Fibroblast of villous mesenchyme (primary cell): ENCODE results near the gene RYR2. TPM values are rescaled to one million over a fixed set of nuclear protein-coding genes. Genes with fewer than 3 reads are reported as not detected.

Experiments
- DNase-seq: peaks from one replicate; pipeline ENCODE4 v3.0.0-alpha.2; 2010; ENCODE audit warnings: low read depth
- H3K4me3 ChIP-seq: 2 replicates; pipeline ENCODE4 v1.5.1; 2011; ENCODE audit warnings: low read depth, mild to moderate bottlenecking, low read length
- total RNA-seq: library from RNA; depleted of rRNA; stranded (reverse); fragments of >200 nt; gene quantifications from 2 replicates; pipeline ENCODE4 v1.2.3, GENCODE V29; 2012
- TF ChIP-seq, protein P1 (sequence below): IDR thresholded peaks from 2 replicates; pipeline ENCODE4 v1.5.1; 2012; ENCODE audit warnings: low read depth, mild to moderate bottlenecking, low read length; ENCODE audit not compliant: insufficient read depth

RYR2 gene
- total RNA-seq, 1 donor, result not detected

DNA sequence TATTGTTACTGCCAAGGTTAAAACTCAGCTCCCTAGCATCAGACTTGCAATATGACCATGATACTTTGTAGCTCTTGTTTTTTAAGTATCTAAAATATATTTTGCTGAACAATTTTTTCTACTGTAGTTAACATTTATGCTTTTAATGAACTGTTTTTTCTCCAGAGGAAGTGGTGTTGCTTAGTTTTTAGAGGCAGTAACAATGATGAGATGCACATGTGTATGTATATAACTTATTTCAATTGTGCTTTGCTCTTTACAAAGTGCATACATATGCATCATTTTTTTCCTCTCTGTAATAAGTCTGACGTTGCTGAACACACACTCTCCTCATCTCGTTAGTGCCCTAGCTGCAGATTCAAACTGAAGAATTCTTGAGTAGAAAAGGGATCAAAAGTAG is 430.0 kb downstream of the RYR2 start:
- no peak for DNase-seq
- TF ChIP-seq, protein P1, sequence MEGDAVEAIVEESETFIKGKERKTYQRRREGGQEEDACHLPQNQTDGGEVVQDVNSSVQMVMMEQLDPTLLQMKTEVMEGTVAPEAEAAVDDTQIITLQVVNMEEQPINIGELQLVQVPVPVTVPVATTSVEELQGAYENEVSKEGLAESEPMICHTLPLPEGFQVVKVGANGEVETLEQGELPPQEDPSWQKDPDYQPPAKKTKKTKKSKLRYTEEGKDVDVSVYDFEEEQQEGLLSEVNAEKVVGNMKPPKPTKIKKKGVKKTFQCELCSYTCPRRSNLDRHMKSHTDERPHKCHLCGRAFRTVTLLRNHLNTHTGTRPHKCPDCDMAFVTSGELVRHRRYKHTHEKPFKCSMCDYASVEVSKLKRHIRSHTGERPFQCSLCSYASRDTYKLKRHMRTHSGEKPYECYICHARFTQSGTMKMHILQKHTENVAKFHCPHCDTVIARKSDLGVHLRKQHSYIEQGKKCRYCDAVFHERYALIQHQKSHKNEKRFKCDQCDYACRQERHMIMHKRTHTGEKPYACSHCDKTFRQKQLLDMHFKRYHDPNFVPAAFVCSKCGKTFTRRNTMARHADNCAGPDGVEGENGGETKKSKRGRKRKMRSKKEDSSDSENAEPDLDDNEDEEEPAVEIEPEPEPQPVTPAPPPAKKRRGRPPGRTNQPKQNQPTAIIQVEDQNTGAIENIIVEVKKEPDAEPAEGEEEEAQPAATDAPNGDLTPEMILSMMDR, result no peak
- no peak overlapping the region for H3K4me3 ChIP-seq

DNA sequence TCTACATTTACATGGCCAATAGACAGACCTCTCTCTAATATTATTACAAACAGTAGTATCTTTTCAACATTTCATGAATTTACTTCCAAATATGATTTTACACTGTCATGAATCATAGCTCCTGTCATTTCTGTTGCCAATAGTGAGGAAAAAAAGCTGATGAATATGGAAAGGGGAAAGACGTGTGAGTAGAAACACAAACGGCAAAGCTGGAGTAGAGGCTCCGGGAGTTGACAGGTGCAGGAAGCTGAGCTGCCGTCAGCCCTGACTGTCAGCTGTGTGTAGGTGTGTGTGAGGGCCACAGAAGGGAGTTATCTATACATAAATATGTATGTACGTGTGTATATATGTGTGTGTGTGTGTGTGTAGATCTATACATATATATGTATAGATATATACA is 431.9 kb downstream of the RYR2 start:
- TF ChIP-seq, protein P1, result no peak
- no peak overlapping the region for H3K4me3 ChIP-seq
- no peak for DNase-seq

DNA sequence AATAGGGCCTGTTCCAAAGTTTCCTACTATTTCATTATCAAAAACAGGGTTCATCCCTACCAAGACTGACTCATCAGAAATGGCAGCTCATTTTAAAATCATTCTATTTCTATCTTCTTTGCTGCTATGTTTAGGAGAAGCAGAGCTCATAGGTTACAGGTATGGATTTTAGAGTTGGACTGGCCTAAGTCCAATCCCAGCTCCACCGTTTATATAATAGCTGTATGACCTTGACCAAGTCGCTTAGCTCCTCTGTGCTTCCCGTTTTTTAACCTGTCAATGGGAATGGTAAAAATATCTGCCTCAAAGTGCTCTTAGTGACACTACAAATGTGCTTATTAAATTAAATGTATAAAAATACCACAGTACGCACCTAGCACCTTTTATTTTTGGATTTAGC is 436.1 kb downstream of the RYR2 start:
- TF ChIP-seq, protein P1, result no peak

DNA sequence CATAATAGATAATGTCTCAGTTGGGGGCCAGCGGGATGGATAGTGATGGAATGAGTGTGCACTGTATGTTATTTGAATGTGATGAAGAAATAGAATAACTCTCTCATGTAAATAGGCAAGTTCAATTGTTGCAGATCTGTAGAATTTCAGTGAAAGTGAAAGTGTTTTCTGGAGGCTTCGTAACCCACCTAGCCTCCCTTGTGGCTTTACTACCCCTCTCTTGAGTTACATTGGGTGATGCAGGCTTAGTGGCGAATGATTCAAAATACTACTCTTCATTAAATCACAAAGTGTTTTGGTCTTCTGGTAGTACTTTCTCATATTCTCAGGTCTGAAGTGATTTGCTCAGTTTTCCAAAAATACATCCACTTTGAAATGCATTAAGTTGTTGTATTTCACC is 436.9 kb downstream of the RYR2 start:
- TF ChIP-seq, protein P1, result no peak
- no peak for DNase-seq
- H3K4me3 ChIP-seq, result no peak overlapping the region

More for the DNA sequence above, 436.1 kb downstream of the RYR2 start:
- no peak overlapping the region for H3K4me3 ChIP-seq
- DNase-seq, result no peak

DNA sequence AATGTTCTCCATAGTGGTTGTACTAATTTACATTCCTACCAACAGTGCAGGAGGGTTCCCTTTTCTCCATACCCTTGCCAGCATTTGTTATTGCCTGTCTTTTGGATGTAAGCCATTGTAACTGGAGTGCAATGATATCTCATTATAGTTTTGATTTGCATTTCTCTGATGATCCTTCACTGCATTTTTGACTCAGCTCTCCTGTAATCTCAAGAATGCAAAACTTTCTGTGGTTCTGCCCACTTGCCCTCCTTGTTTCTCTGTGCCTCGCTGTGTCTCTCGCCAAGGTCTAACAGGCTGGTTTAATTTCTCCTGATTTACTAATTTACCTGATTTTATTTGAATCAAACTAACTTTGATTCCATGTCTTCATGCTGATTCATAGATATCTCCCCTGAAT is 440.8 kb downstream of the RYR2 start:
- TF ChIP-seq, protein P1, result no peak
- H3K4me3 ChIP-seq, result no peak overlapping the region
- no peak for DNase-seq

DNA sequence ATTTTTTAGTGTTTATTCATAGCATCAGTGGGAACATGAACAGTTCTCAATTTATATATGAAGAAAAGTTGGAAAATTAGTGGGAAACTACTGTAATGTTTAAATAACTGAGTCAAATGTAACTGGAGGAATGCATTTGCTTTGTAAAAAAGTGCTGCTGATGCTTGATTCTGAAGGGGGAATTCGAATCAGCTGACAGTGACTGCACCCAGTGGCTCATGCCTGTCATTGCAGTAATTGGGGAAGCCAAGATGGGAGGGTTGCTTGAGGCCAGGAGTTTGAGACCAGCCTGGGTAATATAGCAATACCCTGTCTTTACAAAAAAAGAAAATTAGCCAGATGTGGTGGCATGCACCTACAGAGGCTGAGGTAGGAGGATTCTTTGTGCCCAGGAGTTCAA is 450.4 kb downstream of the RYR2 start:
- TF ChIP-seq, protein P1, result no peak
- H3K4me3 ChIP-seq, result no peak overlapping the region
- DNase-seq, result no peak

DNA sequence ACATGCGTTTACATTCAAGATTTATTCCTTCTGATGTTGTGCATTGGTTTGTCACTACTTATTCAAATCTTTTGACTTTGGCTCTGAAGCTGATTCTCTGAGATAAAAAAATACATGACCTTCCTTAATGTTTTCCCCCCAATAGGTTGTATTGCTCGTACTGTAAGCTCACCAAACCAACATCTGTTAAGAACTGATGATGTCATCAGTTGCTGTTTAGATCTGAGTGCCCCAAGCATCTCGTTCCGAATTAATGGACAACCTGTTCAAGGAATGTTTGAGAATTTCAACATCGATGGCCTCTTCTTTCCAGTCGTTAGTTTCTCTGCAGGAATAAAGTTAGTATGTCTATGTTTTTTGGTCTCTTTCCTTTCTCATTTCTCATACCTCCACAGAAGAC is 458.6 kb downstream of the RYR2 start:
- DNase-seq, result no peak
- H3K4me3 ChIP-seq, result no peak overlapping the region

More for the DNA sequence above, 458.6 kb downstream of the RYR2 start:
- TF ChIP-seq, protein P1, result no peak
